NT2/D1 (cell line): ENCODE measurements around the gene PRRX2.

Experiments used
- SUZ12 ChIP-seq: IDR thresholded peaks from 2 replicates; pipeline ENCODE4 v1.6.1; 2011; ENCODE audit not compliant: insufficient read length, insufficient read depth; ENCODE audit errors: extremely low read depth
- YY1 ChIP-seq: IDR thresholded peaks from 2 replicates; pipeline ENCODE4 v1.6.1; 2011; ENCODE audit not compliant: insufficient read length, insufficient read depth
- ZNF274 ChIP-seq: IDR thresholded peaks from 2 replicates; pipeline ENCODE4 v1.6.1; 2011; ENCODE audit warnings: mild to moderate bottlenecking, low read depth, low read length

DNA sequence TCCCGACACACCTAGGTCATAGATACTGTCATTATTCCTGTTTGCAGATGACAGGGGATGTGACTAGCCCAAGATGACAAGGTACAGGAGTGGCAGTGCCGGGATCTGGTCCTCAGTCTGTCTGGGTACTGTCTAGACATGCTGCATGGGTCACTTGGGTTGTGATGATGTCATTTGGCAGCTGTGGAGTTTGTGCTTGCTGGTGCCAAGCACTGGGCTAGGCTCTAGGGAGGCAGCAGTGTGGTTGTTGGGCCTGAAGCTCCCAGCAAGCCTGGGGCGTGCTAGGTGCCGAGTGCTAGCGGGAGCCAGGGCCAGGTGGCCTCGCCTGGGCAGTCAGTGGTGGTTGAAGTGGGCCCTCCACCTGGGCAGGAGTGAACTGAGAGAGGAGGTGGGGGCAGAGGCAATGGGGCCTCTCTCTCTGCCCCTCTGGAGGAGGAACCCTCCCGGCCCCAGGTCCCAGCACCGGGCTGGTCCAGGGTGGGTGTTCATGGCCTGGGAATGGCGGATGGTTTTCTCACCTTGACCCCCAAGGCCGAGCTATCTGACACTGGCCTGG, 14.7 kb upstream of the PRRX2 start:
- TF ChIP-seq YY1: no peak
- TF ChIP-seq SUZ12: no peak
- TF ChIP-seq ZNF274: no peak
